Measurements from ENCODE around the gene ARHGAP12.
"Not testable (repeated sequence)": the region's sequence is repeated elsewhere in the genome, so short reads cannot be mapped to it uniquely, and the experiment has no call there.

DNA sequence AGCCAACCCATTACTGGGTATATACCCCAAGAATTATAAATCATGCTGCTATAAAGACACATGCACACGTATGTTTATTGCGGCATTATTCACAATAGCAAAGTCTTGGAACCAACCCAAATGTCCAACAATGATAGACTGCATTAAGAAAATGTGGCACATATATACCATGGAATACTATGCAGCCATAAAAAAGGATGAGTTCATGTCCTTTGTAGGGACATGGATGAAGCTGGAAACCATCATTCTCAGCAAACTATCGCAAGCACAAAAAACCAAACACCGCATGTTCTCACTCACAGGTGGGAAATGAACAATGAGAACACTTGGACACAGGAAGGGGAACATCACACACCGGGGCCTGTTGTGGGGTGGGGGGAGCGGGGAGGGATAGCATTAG is 32.9 kb downstream of the ARHGAP12 start:
- TF ChIP-seq, protein P1, sequence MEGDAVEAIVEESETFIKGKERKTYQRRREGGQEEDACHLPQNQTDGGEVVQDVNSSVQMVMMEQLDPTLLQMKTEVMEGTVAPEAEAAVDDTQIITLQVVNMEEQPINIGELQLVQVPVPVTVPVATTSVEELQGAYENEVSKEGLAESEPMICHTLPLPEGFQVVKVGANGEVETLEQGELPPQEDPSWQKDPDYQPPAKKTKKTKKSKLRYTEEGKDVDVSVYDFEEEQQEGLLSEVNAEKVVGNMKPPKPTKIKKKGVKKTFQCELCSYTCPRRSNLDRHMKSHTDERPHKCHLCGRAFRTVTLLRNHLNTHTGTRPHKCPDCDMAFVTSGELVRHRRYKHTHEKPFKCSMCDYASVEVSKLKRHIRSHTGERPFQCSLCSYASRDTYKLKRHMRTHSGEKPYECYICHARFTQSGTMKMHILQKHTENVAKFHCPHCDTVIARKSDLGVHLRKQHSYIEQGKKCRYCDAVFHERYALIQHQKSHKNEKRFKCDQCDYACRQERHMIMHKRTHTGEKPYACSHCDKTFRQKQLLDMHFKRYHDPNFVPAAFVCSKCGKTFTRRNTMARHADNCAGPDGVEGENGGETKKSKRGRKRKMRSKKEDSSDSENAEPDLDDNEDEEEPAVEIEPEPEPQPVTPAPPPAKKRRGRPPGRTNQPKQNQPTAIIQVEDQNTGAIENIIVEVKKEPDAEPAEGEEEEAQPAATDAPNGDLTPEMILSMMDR (IDR thresholded peaks at IDR 0.05; ENCODE audit: insufficient read depth, low read length, poor library complexity, severe bottlenecking), result not testable (repeated sequence)
- TF ChIP-seq EZH2phosphoT487 (conservative IDR thresholded peaks at IDR 0.05; ENCODE audit: low read length), result not testable (repeated sequence)

Measured in SU-DHL-6 (cell line).